Urinary bladder (tissue), 4 donors: ENCODE measurements around the gene TMEM191B. TPM values are rescaled to one million over a fixed set of nuclear protein-coding genes. Genes with fewer than 3 reads are reported as not detected.
A peak's percentile ranks its signal among the peaks of the same experiment; 100 is the strongest.
"Not testable (repeated sequence)": the region's sequence is repeated elsewhere in the genome, so short reads cannot be mapped to it uniquely, and the experiment has no call there.

Source experiments
- DNase-seq: peaks from one replicate; pipeline ENCODE4 v3.0.0-alpha.2; 2015; ENCODE audit errors: extremely low spot score
- H3K27ac ChIP-seq: one replicate; pipeline ENCODE4 v1.5.1; 2013; ENCODE audit warnings: low read depth, mild to moderate bottlenecking, moderate library complexity
- H3K36me3 ChIP-seq: one replicate; pipeline ENCODE4 v1.6.1; 2013; ENCODE audit warnings: mild to moderate bottlenecking, moderate library complexity; ENCODE audit not compliant: insufficient read depth
- H3K4me1 ChIP-seq: one replicate; pipeline ENCODE4 v1.6.1; 2013; ENCODE audit warnings: mild to moderate bottlenecking, moderate library complexity; ENCODE audit not compliant: insufficient read depth
- H3K4me3 ChIP-seq: one replicate; pipeline ENCODE4 v1.5.1; 2013; ENCODE audit warnings: low read depth, low read length
- WGBS: extraction: QIAGEN DNeasy Blood & Tissue Kit; methylation state at CpG from one replicate; pipeline ENCODE4 v1.1.7; 2013; 5-methylcytosine and 5-hydroxymethylcytosine counted together
- polyA plus RNA-seq: library from polyadenylated mRNA; stranded (reverse); fragments of 200-250 nt; gene quantifications from one replicate; pipeline ENCODE4 v1.2.3, GENCODE V29; 2013
- total RNA-seq: library from RNA; depleted of rRNA; stranded (reverse); fragments of >200 nt; gene quantifications from one replicate; pipeline ENCODE4 v1.2.3, GENCODE V29; 2014
- donor health status: healthy with polysubstance abuse.
- donor health status: healthy.

TMEM191B gene
- total RNA-seq (not detected), polyA plus RNA-seq (0.60 TPM)

DNA sequence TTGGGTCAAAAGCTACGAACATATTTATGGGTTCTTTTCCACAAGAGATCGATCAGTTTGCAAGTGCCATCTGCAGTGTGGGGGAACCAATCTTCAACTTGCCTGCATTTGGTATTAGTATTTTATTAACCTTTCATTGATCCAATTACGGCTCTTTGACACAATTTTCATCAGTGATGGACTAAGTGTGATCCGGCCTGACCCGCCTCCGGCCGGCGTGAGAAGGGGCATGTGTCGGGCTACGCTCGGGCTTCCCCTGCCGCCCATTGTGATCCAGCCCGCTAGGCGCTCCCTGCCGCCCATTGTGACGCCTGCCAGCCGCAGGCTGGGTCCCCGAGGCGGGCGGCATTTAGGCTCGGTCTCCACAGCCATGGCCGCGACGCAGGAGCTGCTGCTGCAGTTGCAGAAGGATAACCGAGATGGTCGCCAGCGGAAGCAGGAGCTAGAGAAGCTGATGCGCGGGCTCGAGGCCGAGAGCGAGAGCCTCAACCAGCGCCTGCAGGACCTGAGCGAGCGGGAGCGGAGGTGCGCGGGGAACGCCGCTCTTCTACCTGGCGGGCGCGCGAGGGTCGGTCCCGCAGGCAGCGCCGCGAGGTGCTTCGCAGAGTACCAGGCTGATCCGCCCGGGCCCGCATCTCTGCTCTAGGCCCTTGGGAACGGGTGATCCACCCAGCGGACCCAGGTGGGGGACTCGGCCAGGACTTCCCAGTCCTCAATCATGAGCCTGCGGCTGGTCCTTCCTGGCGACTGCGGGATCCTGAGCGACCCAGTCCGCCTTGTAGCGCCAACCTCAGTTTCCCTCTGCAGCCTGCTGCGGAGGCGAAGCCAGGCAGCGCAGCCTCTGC is at the start of gene TMEM191B:
TSS of gene TMEM191B (plus strand) at position 51 of the 845 bp plus-strand sequence. CDS start at position 230, 179 bp downstream.
- not testable (repeated sequence) for H3K4me3 ChIP-seq, H3K27ac ChIP-seq, H3K36me3 ChIP-seq, H3K4me1 ChIP-seq, DNase-seq
- no CpG with 5 or more reads among the region's 65 CpGs for WGBS

DNA sequence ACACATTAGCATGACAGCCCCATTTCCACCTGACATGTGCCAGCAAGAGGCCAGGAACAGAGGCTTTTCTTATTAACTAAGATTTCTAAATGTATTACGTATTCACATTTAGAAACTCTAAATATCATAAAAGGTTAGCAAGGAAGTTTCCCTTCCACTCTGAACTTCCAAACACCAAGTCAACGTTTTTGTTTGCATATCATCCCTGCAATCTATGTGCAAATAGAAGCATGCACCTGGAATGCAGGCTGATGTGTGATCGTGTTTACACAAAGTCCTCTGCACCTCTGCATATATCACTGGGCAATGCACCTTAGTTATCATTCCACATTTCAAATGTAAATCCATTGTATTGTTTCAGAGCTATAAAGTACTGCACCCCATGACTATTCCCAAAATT is 31.4 kb upstream of the TMEM191B start:
- no CpG with 5 or more reads among the region's 3 CpGs for WGBS
- not testable (repeated sequence) for H3K4me3 ChIP-seq

DNA sequence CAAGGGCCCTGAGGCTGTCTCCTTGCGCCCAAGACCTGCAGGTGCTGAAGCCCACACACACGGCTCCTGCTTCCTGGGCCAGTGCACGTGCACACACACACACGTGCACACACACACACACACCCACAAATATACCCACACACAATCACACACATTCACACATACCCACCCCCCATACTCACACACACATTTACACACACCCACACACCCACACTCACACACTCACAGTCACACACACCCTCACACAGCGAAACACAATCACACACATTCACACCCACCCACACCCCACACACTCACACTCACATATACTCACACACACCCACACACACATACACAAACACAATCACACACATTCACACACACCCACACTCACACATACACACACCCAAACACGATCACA is 16.3 kb upstream of the TMEM191B start:
- not testable (repeated sequence) for DNase-seq, H3K4me1 ChIP-seq, H3K27ac ChIP-seq, H3K4me3 ChIP-seq, H3K36me3 ChIP-seq
- WGBS = no CpG with 5 or more reads among the region's 6 CpGs

More for the DNA sequence above, 31.4 kb upstream of the TMEM191B start:
- H3K27ac ChIP-seq, H3K4me1 ChIP-seq, DNase-seq, H3K36me3 ChIP-seq: not testable (repeated sequence)

DNA sequence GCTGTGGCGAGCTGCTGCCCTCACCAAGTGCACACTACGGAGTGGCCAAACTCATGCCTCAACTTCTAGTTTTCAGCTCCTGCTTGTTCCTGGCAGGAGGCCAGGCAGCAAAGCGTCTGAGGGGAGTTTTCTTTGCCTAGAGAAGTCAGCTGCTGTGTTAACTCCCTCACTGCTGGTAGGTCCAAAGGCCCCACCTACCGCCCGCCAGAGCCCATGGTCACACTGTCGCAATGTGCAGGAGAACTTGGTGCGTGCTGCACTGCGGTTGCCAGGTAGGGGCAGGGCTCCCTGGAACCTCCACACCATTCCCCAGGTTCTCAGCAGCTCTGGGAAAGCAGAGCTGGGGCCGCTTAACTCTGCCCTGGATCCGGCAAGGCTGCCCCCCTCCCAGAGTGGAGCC is 15.2 kb upstream of the TMEM191B start:
- not testable (repeated sequence) for H3K36me3 ChIP-seq, H3K4me1 ChIP-seq, DNase-seq, H3K4me3 ChIP-seq, H3K27ac ChIP-seq
- WGBS = 45% methylated on average over 5 of the region's 10 CpGs

DNA sequence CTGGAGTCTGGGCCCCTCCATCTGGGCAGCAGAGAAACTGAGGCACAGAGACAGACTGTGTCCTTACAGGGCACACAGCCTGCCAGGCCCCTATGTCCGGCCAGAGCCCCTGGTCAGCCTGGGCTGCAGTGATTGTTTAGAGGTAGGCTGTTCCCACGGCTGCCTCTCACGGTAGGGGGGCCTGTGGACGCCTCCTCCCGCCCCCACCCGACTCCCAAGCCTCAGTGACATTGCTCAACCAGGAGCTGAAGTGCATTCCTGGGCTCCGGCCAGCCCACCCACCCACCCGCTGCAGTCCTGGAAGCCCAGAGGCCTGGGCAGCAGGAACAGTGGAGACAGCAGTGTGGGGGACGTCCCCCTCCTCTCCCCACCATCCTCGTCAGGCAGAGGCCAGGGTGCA is 14.1 kb upstream of the TMEM191B start:
- not testable (repeated sequence) for DNase-seq

DNA sequence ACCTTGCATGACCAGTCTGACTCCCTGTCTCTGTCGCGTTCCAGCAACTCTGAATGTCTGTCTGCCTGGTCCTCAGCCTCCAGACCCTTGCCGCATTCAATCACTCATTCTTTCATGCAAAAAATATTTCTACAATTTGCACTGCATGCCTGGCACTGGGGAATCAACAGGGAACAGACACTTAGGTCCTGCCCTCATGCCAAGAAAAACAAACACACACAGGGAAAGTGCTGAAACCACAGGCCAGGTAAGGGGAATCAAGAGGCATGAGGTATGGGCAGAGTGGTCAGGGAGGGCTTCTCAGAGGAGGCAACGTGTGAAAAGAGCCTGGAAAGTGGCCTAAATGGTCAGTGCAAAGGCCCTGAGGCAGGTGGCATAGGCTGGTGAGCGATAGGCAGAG is 9.5 kb upstream of the TMEM191B start, which contains the start of gene GGTLC3:
TSS of gene GGTLC3 (minus strand) at position 101 of the 400 bp plus-strand sequence. CDS start 264 bp downstream, outside the sequence.
- DNase-seq, H3K36me3 ChIP-seq, H3K27ac ChIP-seq, H3K4me3 ChIP-seq, H3K4me1 ChIP-seq: not testable (repeated sequence)
- WGBS = no CpG with 5 or more reads among the region's 5 CpGs

More for the DNA sequence above, 14.1 kb upstream of the TMEM191B start:
- WGBS = 24% methylated on average over 5 of the region's 10 CpGs
- not testable (repeated sequence) for H3K4me3 ChIP-seq, H3K36me3 ChIP-seq, H3K27ac ChIP-seq, H3K4me1 ChIP-seq

DNA sequence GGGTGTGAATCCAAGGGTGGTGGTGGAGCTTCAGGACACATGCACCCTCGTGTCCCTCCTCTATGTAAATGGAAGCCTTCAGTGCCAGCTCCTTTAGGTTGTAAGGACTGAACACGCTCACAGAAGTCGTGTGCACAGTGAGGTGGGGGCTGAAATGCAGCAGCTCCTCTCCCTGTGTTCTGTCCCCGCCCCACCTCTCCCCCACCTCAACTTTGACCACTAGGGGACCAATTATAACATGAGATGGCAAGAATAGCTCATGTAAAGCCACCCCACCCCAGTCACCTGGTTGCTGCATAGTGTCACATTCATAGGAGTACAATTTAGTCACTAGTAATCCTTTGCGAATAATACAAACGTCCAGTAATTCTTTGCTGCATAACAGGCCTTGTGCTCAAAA is 4.8 kb upstream of the TMEM191B start:
- not testable (repeated sequence) for H3K4me1 ChIP-seq, H3K4me3 ChIP-seq, DNase-seq, H3K27ac ChIP-seq, H3K36me3 ChIP-seq
- no CpG with 5 or more reads among the region's 6 CpGs for WGBS

DNA sequence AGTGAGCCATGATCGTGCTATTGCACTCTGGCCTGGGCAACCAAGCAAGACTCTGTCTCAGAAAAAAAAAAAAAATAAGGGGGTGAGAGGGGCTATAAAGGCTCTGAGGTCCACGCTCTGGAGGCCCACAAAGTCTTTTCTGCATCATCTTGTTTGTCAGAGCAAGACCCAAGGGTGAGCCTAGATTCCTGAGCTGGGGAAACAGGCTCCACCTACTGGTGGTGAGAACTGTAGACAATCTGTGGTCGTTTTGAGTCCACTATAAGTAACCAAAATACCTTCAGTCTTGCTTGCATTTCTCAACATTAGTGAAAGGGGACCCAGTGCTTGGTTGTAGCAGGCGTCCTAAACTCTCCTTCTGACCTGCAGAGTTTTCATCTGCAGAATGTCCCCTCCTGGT is 4.3 kb upstream of the TMEM191B start:
- H3K27ac ChIP-seq, DNase-seq, H3K4me3 ChIP-seq, H3K36me3 ChIP-seq, H3K4me1 ChIP-seq: not testable (repeated sequence)
- no CpG with 5 or more reads among the region's 4 CpGs for WGBS

DNA sequence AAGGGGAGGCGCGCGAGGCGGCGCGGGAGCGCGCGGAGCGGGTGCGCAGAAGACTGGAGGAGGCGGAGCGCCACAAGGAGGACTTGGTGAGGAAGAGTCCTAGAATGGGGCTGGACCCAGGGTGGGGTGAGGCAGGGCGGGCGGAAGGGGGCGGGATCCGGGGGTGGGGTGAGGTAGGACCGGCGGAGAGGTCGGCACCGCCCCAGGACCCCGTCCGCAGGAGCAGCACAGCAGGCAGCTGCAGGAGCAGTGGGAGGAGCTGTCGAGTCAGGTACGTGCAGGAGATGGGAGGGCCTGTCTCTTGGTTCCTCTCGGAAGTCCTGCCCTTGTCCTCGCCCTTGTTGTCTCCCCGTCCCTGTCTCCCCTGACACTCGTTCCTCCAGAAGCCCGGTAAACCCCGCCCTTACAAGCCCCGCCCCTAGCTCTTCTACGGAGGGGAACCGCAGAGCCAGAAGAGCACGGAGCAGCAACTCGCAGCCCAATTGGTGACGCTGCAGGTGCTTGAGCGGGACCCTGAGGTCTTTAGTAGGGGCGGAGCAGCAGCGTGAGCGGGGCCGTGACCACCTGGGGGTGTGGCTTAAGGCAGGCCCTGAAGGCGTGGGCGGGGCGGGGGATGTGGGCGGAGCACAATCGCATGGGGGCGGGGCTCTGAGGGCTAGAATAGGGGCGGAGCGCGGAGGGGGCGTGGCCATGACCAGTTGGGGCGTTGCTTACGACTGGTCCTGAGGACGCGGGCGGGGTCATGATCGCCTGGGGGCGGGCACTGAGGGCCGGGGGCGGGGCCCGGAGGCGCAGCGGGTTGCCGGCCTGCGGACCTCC is 1.2 kb downstream of the TMEM191B start:
- peak; percentile 58 for DNase-seq
- H3K27ac ChIP-seq, H3K4me1 ChIP-seq, H3K36me3 ChIP-seq, H3K4me3 ChIP-seq: not testable (repeated sequence)
- under 1% methylated on average over 23 of the region's 66 CpGs for WGBS

DNA sequence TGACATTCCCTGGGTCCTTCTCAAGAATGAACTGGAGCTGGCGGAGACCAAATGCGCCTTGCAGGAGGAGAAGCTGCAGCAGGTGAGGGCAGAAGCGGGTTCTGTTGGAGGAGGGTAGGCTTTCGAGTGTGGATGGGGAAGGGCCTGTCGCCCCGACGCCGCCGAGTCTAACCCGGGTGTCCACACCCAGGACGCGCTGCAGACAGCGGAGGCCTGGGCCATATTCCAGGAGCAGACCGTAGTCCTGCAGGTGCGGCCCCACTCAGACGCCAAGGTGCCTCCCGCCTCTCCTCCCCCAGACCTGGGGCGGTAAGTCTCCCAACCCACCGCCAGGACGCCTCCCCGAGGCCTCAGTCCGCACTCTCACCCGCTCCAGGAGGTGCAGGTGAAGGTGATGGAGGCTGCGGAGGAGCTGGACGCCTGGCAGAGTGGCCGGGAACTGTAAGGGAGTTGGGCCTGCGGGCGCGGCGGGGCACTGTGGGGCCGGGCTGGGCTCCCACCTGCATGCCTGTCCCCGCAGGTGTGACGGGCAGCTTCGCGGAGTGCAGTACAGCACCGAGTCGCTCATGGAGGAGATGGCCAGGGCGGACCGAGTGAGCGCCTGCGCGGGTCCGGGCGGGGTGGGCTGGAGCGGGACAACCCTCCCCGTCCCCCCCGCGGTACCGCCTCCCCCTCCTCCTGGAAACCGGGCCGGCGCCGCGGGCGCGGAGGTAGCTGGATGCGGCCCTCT is 2.0 kb downstream of the TMEM191B start:
- not testable (repeated sequence) for DNase-seq, H3K36me3 ChIP-seq, H3K27ac ChIP-seq, H3K4me3 ChIP-seq, H3K4me1 ChIP-seq
- no CpG with 5 or more reads among the region's 57 CpGs for WGBS

DNA sequence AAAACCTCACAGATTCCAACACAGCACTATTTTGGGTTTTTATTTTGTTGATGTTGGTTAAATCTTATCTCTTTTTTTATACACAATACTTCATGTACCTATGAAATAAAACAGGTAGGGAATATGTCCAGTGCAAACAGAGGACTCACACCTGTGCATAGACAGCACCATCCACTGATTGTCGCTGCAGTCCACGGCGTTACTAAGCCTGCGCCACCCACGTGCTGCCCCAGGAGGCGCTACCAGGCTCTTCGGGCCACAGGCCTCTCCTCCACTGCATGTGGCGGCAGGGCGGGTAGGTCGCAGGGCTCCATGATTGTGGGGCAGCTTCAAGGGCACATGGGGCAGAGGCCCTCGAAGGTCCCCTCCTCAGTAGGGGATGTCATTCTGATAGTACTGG is 6.0 kb downstream of the TMEM191B start:
- not testable (repeated sequence) for H3K4me3 ChIP-seq, H3K36me3 ChIP-seq, H3K27ac ChIP-seq, H3K4me1 ChIP-seq, DNase-seq
- no CpG with 5 or more reads among the region's 11 CpGs for WGBS

DNA sequence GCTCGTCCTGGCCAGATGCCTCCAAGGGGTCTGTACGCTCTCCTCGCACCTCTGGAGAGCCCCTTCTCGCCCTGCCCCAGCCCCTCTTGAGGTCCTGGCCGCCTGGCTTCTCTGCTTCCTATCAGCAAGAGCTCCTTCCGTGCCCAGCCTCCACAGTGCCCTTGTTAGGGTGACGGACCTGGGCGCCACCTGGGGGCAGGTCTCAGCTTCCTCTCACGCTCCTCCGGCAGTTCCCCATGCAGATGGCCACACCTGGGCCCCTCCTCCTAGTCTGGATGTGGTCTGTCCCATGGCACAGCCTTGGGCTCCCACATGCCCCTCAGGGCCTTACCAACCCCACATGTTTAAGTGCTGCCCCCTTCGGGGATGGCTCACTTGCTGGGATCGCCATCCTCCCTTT is 6.7 kb downstream of the TMEM191B start:
- H3K4me3 ChIP-seq, DNase-seq, H3K27ac ChIP-seq, H3K36me3 ChIP-seq, H3K4me1 ChIP-seq: not testable (repeated sequence)
- WGBS = no CpG with 5 or more reads among the region's 12 CpGs

DNA sequence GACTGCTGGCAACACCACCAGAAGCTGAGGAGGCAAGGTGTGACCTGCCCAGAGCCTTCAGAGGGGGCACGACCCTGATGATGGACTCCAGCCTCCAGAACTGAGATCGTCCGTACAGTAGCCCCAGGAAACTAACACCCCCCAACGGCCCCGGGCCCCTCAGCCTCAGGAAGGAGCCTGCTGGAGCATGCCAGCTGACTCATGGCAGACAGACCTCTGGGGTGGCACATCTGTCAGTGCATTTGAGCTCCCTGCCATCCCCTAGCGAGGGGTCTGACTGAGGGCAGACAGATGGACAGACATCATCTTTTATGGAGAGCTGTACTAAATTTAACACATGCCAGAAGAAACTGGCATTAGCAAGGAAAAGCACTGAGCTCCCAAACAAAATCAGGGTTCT is 12.4 kb downstream of the TMEM191B start:
- not testable (repeated sequence) for H3K36me3 ChIP-seq, DNase-seq, H3K4me1 ChIP-seq, H3K27ac ChIP-seq, H3K4me3 ChIP-seq
- 89% methylated on average over 5 of the region's 6 CpGs for WGBS
